ENCODE results near the gene ISCU.
A peak's percentile ranks its signal among the peaks of the same experiment; 100 is the strongest.
"Not testable (repeated sequence)": the region's sequence is repeated elsewhere in the genome, so short reads cannot be mapped to it uniquely, and the experiment has no call there.

ISCU gene

GRCh38 chr12:108616941-108617858, 54.8 kb downstream of the ISCU start:
- no peak overlapping the region for H3K27ac ChIP-seq
- no peaks in the 10 kb centered on the region for H3K27me3 ChIP-seq
- DNase-seq: peak in 1 of 2 donors; percentile 41
- H3K9me3 ChIP-seq: no peaks in the 10 kb centered on the region
- TF ChIP-seq CTCF (IDR thresholded peaks at IDR 0.05): no peak
- H3K4me1 ChIP-seq: peaks cover 0 to 7% (median 3%) of the 10 kb centered on the region in 4 donors
- H3K4me3 ChIP-seq: no peak overlapping the region
- H3K36me3 ChIP-seq: no peaks in the 10 kb centered on the region
- intact Hi-C loops (cut with DNase I; ENCODE audit: low total_unique reads): loop anchor here (5.0 to 10.0 kb wide), 2 partner anchors 50 to 338 kb away; no protein-coding TSS in a partner anchor

- Histone ChIP-seq H3K36me3 (no peaks in the 10 kb centered on the region), H3K27me3 (no peaks in the 10 kb centered on the region), H3K4me3 (no peak overlapping the region), H3K9me3 (no peaks in the 10 kb centered on the region), H3K4me1 (peaks cover 0 to 7% (median 3%) of the 10 kb centered on the region in 4 donors), H3K27ac (no peak overlapping the region)
- peak; percentile 75 to 82 for DNase-seq
- intact Hi-C loops (cut with DNase I; ENCODE audit: low total_unique reads): loop anchor here (5.0 to 10.0 kb wide), 2 partner anchors 51 to 336 kb away; no protein-coding TSS in a partner anchor
- TF ChIP-seq CTCF (IDR thresholded peaks at IDR 0.05): peak; percentile 90 to 96
Observed at GRCh38 chr12:108618079-108618952, 55.9 kb downstream of the ISCU start.

- not testable (repeated sequence) for DNase-seq, H3K4me1 ChIP-seq, H3K27ac ChIP-seq, H3K36me3 ChIP-seq, H3K4me3 ChIP-seq, H3K9me3 ChIP-seq, H3K27me3 ChIP-seq
- intact Hi-C loops (cut with DNase I; ENCODE audit: low total_unique reads): loop anchor here (5.0 to 10.0 kb wide), 2 partner anchors 52 to 336 kb away; no protein-coding TSS in a partner anchor
Observed at GRCh38 chr12:108618953-108619274, 56.5 kb downstream of the ISCU start.
